ENCODE measurements around the gene PTPRT.

PTPRT gene

GRCh38 chr20:42678895-42679294 is 510.8 kb downstream of the PTPRT start:
- H3K4me3 ChIP-seq (ENCODE audit: low read length): no peak overlapping the region
- no peak for TF ChIP-seq CTCF (conservative IDR thresholded peaks at IDR 0.05; ENCODE audit: low read length)
- no peak for DNase-seq (ENCODE audit: low read depth)

- no peak for DNase-seq (ENCODE audit: low read depth)
- no peak overlapping the region for H3K4me3 ChIP-seq (ENCODE audit: low read length)
- TF ChIP-seq CTCF (conservative IDR thresholded peaks at IDR 0.05; ENCODE audit: low read length): no peak
Measured at GRCh38 chr20:42656130-42656529, 533.6 kb downstream of the PTPRT start.

DNA sequence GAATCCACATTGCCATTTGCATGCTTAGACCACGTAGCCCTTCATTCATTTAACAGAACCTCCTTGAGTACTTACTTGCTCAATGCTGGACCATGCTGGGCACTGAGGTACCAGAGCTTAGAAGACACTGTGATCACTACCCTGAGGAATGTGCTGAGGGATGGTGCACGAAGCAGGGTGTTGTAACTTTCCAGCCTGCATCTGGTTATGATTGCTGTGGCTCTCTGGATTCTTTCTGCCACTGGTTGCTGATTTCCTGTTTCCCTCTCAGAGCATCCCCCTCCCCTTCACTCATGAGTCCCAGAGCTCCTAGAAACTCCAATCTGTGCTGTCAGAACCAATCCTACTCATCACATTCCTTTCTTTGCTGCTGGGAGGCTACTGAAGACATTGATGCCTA is 537.4 kb downstream of the PTPRT start:
- no peak for TF ChIP-seq CTCF (conservative IDR thresholded peaks at IDR 0.05; ENCODE audit: low read length)
- no peak overlapping the region for H3K4me3 ChIP-seq (ENCODE audit: low read length)
- DNase-seq (ENCODE audit: low read depth): peak; percentile 1

DNA sequence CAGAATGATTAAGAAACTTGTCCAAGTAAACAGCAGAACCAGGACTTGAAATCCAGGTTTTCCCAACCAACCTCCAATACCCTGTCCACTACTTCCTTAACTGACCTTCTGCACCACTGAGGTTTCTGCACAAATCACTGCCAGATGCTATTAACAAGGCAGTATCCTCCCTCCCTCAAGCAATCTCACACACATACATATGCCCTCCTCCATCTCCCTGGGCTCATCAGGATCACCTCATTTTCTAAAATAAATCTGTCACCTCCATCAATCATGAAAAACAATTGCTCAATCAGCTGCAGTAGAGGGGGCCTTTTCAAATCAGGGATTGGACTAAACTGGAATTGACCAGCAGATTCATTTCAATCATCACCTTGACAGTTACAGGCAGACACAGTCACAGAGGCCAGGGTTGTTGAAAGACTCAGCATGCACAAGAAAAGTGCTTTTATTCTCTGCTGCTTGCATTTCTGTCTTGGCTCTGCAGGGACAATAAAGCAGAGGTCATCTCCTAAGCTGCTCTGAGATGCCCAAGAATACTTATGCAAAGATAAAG is 539.4 kb downstream of the PTPRT start:
- TF ChIP-seq CTCF (conservative IDR thresholded peaks at IDR 0.05; ENCODE audit: low read length): no peak
- no peak overlapping the region for H3K4me3 ChIP-seq (ENCODE audit: low read length)
- DNase-seq (ENCODE audit: low read depth): no peak

DNA sequence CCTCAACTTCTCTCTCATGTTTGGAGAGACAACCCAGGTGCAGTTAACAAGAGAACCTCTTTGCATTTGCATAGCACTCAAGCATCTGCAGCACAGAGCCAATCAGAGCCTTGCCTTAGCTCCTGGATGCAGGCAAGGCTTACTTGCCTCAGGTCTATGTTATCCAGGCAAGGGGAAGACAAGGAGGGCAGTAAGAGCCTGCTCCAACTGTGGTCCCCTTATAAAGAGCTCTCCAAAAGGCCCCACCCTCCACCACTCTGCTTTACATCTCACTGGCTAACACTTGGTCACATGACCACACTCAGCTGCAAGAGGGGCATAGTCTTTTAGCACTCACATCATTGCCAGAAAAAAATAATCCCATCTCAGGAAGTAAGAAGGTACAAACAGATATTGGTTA is 540.0 kb downstream of the PTPRT start:
- no peak for DNase-seq (ENCODE audit: low read depth)
- H3K4me3 ChIP-seq (ENCODE audit: low read length): no peak overlapping the region
- no peak for TF ChIP-seq CTCF (conservative IDR thresholded peaks at IDR 0.05; ENCODE audit: low read length)

DNA sequence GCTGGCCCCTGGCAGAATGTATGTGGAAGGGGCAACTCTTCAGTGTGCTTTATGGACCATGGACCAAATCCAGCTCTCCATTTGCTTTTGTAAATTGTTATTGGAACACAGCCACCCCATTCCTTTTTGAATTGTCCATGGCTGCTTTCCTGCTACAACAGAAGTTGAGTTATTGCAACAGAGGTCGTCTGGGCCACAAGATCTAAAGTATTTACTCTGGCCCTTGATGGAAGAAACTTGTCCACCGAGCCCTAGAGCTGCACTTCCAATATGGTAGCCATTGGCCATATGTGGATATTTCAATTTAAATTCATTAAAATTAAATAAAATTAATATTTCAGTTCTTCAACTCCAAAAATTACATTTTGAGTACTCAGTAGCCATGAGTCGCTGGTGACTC is 543.5 kb downstream of the PTPRT start:
- no peak for TF ChIP-seq CTCF (conservative IDR thresholded peaks at IDR 0.05; ENCODE audit: low read length)
- no peak for DNase-seq (ENCODE audit: low read depth)
- H3K4me3 ChIP-seq (ENCODE audit: low read length): no peak overlapping the region

DNA sequence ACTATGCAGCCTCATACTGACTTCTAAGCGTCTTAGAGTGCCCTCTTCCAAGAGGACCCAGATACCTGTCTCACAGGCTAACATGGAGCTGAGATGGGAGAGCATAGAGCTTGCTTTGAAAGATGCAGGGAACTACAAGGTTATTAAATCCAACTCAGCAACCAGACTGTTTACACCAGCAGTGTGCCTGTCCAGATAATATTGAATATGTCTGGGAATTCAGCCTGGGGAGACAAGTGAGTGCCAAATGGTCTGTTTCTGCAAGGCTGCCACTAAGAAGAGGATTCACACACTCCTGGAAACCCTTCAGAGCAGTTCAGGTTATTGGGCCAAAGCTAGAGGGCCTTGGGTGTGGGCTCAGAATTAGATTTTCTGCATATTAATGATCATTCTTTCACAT is 547.8 kb downstream of the PTPRT start:
- no peak for TF ChIP-seq CTCF (conservative IDR thresholded peaks at IDR 0.05; ENCODE audit: low read length)
- DNase-seq (ENCODE audit: low read depth): no peak
- no peak overlapping the region for H3K4me3 ChIP-seq (ENCODE audit: low read length)

All from AG10803 (cell line).